ENCODE measurements around the gene NKD2. TPM values are rescaled to one million over a fixed set of nuclear protein-coding genes. Genes with fewer than 3 reads are reported as not detected.
A peak's percentile ranks its signal among the peaks of the same experiment; 100 is the strongest.

NKD2 gene
- total RNA-seq, 4 donors from 2014 or later = 0.78 to 3.2 (median 1.6) TPM

- H3K36me3 ChIP-seq = no peaks in the 10 kb centered on the region
- no peaks in the 10 kb centered on the region for H3K9me3 ChIP-seq
- intact Hi-C loops (cut with DNase I) = no loop called here
- no peaks in the 10 kb centered on the region for H3K27me3 ChIP-seq
- DNase-seq = peak in 1 of 2 donors; percentile 19
- WGBS, 2 donors = 42 to 54% methylated on average over 14 of the region's 14 CpGs
- TF ChIP-seq, protein P1, sequence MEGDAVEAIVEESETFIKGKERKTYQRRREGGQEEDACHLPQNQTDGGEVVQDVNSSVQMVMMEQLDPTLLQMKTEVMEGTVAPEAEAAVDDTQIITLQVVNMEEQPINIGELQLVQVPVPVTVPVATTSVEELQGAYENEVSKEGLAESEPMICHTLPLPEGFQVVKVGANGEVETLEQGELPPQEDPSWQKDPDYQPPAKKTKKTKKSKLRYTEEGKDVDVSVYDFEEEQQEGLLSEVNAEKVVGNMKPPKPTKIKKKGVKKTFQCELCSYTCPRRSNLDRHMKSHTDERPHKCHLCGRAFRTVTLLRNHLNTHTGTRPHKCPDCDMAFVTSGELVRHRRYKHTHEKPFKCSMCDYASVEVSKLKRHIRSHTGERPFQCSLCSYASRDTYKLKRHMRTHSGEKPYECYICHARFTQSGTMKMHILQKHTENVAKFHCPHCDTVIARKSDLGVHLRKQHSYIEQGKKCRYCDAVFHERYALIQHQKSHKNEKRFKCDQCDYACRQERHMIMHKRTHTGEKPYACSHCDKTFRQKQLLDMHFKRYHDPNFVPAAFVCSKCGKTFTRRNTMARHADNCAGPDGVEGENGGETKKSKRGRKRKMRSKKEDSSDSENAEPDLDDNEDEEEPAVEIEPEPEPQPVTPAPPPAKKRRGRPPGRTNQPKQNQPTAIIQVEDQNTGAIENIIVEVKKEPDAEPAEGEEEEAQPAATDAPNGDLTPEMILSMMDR (IDR thresholded peaks at IDR 0.05) = peak in 4 of 6 experiments; percentile 10 to 29 (median 14)
- TF ChIP-seq POLR2A (IDR thresholded peaks at IDR 0.05) = no peak
- peaks cover 0 to 21% of the 10 kb centered on the region in 2 donors for H3K4me1 ChIP-seq
- H3K27ac ChIP-seq = peak overlapping the region in 2 of 3 donors; percentile 8 to 24
- H3K4me3 ChIP-seq (replicated peaks in 1 of 3) = no peak overlapping the region
Measured at GRCh38 chr5:989961-990530, 18.6 kb upstream of the NKD2 start.

DNA sequence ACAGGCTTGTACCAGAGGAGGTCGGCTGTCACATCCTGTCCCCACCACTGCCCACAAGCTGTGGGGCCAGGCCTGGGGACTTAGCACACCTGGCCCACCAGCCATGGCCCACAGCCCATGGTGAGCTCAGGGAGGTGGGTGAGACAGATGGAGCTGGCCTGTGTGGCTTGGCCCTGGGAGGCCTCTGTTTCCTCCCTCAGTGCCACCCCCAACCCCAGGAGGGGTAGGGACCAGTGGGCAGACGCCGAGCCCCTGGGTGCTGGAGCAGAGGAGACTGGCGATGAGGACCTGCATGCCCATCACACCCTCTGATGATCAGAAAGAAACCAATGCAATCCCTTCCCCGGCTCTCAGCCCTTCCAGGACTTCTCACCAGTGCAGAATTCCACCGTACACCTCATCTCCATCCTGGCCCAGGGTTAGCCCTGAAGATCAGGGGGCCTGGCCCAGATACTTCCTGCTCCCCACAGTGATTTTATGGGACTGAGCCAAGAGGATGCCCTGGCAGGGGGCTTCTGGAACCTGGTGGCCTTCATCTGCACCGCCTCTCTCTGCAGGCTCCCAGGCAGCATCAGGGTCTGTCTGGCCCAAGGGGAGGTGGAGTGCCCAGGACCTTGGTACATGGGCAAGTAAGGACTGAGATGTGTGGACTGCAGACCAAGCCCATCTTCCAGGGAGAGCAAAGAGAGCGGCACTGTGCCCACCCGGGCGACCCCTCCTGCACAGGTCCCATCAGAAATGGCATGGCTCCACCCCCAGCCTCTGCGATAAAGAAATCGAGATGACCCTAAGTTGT is 16.9 kb upstream of the NKD2 start:
- Histone ChIP-seq H3K36me3 (no peaks in the 10 kb centered on the region), H3K4me1 (peaks cover 0 to 21% of the 10 kb centered on the region in 2 donors), H3K4me3 (replicated peaks in 1 of 3) (no peak overlapping the region), H3K27ac (no peak overlapping the region), H3K27me3 (no peaks in the 10 kb centered on the region), H3K9me3 (no peaks in the 10 kb centered on the region)
- TF ChIP-seq, protein P1 (IDR thresholded peaks at IDR 0.05) = no peak
- no peak for TF ChIP-seq POLR2A (IDR thresholded peaks at IDR 0.05)
- no peak for DNase-seq
- WGBS, 2 donors = 87 to 92% methylated on average over 8 to 12 of the region's 12 CpGs
- intact Hi-C loops (cut with DNase I) = no loop called here

DNA sequence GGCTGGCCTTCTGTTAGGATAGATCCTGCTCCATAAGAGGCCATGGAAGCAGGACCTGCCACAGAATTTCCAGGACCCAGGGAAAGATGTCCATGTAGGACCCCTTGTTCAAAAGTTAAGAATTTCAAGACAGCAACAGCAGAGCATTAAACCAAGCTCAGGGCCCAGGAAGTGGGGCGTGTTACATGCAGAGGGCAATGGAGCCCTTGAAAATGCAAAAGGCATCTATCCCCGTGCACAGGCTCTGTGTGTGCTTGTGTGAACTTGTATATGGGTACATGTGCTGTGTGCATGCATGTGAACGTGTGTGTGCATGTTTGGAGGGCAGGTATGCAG is 14.4 kb upstream of the NKD2 start:
- no peaks in the 10 kb centered on the region for H3K9me3 ChIP-seq
- DNase-seq = no peak
- WGBS, 2 donors = 92% methylated on average over 2 to 3 of the region's 3 CpGs
- TF ChIP-seq, protein P1 (IDR thresholded peaks at IDR 0.05) = no peak
- no peak for TF ChIP-seq POLR2A (IDR thresholded peaks at IDR 0.05)
- no peaks in the 10 kb centered on the region for H3K27me3 ChIP-seq
- H3K27ac ChIP-seq = no peak overlapping the region
- no peak overlapping the region for H3K4me3 ChIP-seq (replicated peaks in 1 of 3)
- H3K4me1 ChIP-seq = peaks cover 0 to 24% of the 10 kb centered on the region in 2 donors
- intact Hi-C loops (cut with DNase I) = no loop called here
- no peaks in the 10 kb centered on the region for H3K36me3 ChIP-seq

DNA sequence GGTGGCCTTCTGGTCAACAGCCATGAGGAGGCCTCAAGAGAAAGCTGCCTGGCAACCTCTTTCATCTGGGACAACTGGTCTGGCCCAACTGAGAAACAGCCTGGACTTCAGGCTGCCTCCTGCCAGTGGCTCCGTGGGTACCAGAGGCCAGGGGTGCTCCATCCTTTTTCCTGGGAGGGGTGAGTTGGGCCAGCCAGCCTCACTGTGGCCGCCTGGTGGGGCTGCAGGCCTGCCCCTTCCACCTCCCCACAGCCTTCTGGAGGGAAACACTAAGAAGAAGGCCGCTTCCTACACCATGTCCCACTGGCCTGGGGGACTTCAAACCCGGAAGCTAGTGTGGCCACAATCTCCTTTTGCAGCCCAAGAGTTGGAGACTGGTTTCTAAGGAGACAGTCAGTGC is 13.8 kb upstream of the NKD2 start:
- TF ChIP-seq, protein P1 (IDR thresholded peaks at IDR 0.05) = no peak
- TF ChIP-seq POLR2A (IDR thresholded peaks at IDR 0.05) = no peak
- no peaks in the 10 kb centered on the region for H3K36me3 ChIP-seq
- intact Hi-C loops (cut with DNase I) = no loop called here
- H3K9me3 ChIP-seq = no peaks in the 10 kb centered on the region
- H3K4me1 ChIP-seq = peaks cover 0 to 22% of the 10 kb centered on the region in 2 donors
- H3K27ac ChIP-seq = no peak overlapping the region
- 95 to 100% methylated on average over 2 to 4 of the region's 4 CpGs for WGBS, 2 donors
- DNase-seq = no peak
- no peaks in the 10 kb centered on the region for H3K27me3 ChIP-seq
- no peak overlapping the region for H3K4me3 ChIP-seq (replicated peaks in 1 of 3)

GRCh38 chr5:995318-995717 is 13.3 kb upstream of the NKD2 start:
- 80 to 88% methylated on average over 4 of the region's 4 CpGs for WGBS, 2 donors
- H3K27ac ChIP-seq = no peak overlapping the region
- H3K27me3 ChIP-seq = no peaks in the 10 kb centered on the region
- DNase-seq = no peak
- intact Hi-C loops (cut with DNase I) = no loop called here
- H3K9me3 ChIP-seq = no peaks in the 10 kb centered on the region
- no peaks in the 10 kb centered on the region for H3K36me3 ChIP-seq
- TF ChIP-seq POLR2A (IDR thresholded peaks at IDR 0.05) = no peak
- TF ChIP-seq, protein P1 (IDR thresholded peaks at IDR 0.05) = no peak
- peaks cover 0 to 18% of the 10 kb centered on the region in 2 donors for H3K4me1 ChIP-seq
- no peak overlapping the region for H3K4me3 ChIP-seq (replicated peaks in 1 of 3)
